ENCODE data around the gene C9orf153.
A peak's percentile ranks its signal among the peaks of the same experiment; 100 is the strongest.
"Not testable (repeated sequence)": the region's sequence is repeated elsewhere in the genome, so short reads cannot be mapped to it uniquely, and the experiment has no call there.

Gene C9orf153

GRCh38 chr9:86207193-86207592, 52.3 kb downstream of the C9orf153 start:
- Histone ChIP-seq H3K4me3 (replicated peaks; ENCODE audit: low read depth, low read length) (no peak overlapping the region), H3K36me3 (ENCODE audit: control insufficient read depth, insufficient read depth, low read length) (no peaks in the 10 kb centered on the region), H3K27me3 (replicated peaks; ENCODE audit: control insufficient read depth, insufficient read depth, low read length) (no peaks in the 10 kb centered on the region)
- no peak for DNase-seq (ENCODE audit: extremely low read depth, insufficient read length)
- TF ChIP-seq CTCF (IDR thresholded peaks at IDR 0.05; ENCODE audit: insufficient read depth, low read length, poor library complexity, severe bottlenecking) = no peak

DNA sequence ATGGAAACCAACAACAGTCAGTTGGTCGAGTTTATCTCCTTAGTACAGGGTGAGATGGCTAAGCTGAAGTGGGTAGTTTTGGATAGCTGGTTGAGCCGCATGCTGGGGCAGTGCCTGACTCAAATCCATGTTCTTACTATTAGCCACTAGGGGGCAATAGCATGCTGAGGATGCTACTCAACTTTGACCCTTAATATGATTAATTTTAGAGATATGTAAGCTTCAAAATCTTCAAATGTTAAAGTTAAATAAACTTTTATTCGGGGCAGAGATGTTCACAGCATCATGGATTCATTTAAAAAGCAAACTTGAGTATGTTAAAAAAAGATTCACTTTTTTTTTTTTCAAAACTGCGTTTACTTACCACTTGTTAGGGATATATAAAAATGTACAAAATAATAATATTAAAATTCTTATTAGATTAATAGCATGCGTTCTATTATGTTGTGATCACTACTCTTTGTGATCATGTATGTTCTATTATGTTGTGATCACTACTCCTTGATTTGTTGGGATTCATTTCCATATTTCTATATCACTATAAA, 57.0 kb downstream of the C9orf153 start:
- Histone ChIP-seq H3K27me3 (replicated peaks; ENCODE audit: control insufficient read depth, insufficient read depth, low read length) (no peaks in the 10 kb centered on the region), H3K4me3 (replicated peaks; ENCODE audit: low read depth, low read length) (no peak overlapping the region), H3K36me3 (ENCODE audit: control insufficient read depth, insufficient read depth, low read length) (no peaks in the 10 kb centered on the region)
- TF ChIP-seq CTCF (IDR thresholded peaks at IDR 0.05; ENCODE audit: insufficient read depth, low read length, poor library complexity, severe bottlenecking) = peak; percentile 73
- DNase-seq (ENCODE audit: extremely low read depth, insufficient read length) = no peak

DNA sequence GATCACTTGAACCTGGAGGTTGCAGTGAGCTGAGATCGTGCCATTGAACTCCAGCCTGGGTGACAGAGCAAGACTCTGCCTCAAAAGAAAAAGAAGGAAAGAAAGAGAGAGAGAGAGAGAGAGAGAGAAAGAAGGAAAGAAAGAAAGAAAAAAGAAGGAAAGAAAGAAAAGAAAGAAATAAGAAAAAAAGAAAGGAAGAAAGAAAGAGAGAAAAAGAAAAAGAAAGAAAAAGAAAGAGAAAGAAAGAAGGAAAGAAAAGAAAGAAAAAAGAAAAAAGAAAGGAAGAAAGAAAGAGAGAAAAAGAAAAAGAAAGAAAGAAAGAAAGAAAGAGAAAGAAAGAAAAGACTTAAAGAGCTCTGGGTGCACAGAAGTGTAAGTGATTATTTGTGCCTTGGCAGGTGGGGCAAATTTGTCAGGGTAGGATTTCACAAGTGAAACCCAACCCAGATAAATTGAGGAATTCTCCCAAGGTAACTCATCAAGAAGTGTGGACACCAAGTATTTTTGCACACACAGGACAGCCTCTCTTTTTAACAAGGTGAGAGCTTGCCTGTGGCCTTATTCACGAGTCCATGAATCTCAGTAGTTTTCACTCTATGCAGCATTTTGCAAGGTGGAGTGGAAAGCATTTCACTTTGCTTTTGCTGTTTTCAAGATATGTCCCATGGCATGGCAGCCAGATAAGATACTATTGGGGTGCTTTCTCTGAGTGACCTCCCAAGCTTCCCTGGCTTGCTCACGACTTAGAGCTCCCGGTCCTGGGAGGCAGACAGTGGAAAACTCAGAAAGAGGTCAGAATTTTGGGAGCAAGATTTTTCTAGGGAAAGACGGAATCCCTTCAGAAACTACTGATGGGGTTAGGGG, 57.8 kb downstream of the C9orf153 start:
- no peaks in the 10 kb centered on the region for H3K27me3 ChIP-seq (replicated peaks; ENCODE audit: control insufficient read depth, insufficient read depth, low read length)
- DNase-seq (ENCODE audit: extremely low read depth, insufficient read length) = no peak
- no peak overlapping the region for H3K4me3 ChIP-seq (replicated peaks; ENCODE audit: low read depth, low read length)
- no peaks in the 10 kb centered on the region for H3K36me3 ChIP-seq (ENCODE audit: control insufficient read depth, insufficient read depth, low read length)
- no peak for TF ChIP-seq CTCF (IDR thresholded peaks at IDR 0.05; ENCODE audit: insufficient read depth, low read length, poor library complexity, severe bottlenecking)

DNA sequence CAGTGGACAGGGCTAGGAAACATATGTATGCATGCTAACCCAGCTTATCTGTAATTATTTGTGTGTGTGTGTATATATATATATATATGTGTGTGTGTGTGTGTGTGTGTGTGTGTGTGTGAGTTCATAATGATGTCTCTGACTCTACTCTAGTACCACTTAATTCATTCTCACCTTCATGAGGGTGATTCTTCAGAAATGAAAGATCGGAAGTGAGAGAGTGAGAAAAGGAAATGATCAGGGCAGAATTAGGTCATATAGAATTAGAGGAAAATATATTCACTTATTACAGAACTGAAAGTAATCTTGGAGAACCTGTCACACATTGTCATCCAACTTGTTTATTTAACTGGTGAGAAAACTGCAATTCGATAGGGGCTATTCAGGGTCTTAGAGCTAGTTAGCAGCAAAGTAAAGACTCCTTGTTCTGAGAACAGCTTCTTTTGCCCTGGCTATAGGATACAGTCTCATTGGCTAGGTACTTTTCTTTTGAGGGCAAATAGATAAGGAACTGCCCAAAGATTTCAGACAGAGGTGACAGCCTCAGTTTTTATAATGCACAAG, 58.8 kb downstream of the C9orf153 start:
- no peak overlapping the region for H3K4me3 ChIP-seq (replicated peaks; ENCODE audit: low read depth, low read length)
- TF ChIP-seq CTCF (IDR thresholded peaks at IDR 0.05; ENCODE audit: insufficient read depth, low read length, poor library complexity, severe bottlenecking) = no peak
- H3K36me3 ChIP-seq (ENCODE audit: control insufficient read depth, insufficient read depth, low read length) = no peaks in the 10 kb centered on the region
- H3K27me3 ChIP-seq (replicated peaks; ENCODE audit: control insufficient read depth, insufficient read depth, low read length) = no peaks in the 10 kb centered on the region
- DNase-seq (ENCODE audit: extremely low read depth, insufficient read length) = no peak

DNA sequence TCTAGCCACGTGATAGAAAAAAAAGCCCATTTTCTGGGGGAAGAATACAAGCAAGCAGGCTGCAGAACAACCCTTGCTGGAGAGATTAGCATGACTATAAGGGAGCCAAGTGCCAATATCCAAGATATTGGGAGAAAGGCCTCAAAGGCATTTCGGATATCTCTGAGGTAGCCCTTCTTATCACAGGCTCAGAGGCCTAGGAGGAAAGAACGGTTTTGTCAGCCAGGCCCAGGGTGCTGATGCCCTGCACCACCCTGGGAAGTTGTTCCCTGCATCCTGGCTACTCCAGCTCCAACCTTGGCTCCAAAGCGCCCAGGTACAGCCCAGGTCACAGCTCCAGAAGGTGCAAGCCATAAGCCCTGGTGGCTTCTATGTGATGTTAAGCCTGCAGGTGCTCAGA, 66.4 kb downstream of the C9orf153 start:
- H3K27me3 ChIP-seq (replicated peaks; ENCODE audit: control insufficient read depth, insufficient read depth, low read length) = no peaks in the 10 kb centered on the region
- no peak for TF ChIP-seq CTCF (IDR thresholded peaks at IDR 0.05; ENCODE audit: insufficient read depth, low read length, poor library complexity, severe bottlenecking)

GRCh38 chr9:86190700-86191099, 68.8 kb downstream of the C9orf153 start:
- DNase-seq (ENCODE audit: extremely low read depth, insufficient read length); H3K27me3 ChIP-seq (replicated peaks; ENCODE audit: control insufficient read depth, insufficient read depth, low read length); H3K4me3 ChIP-seq (replicated peaks; ENCODE audit: low read depth, low read length); H3K36me3 ChIP-seq (ENCODE audit: control insufficient read depth, insufficient read depth, low read length): not testable (repeated sequence)

More for the DNA sequence above, 66.4 kb downstream of the C9orf153 start:
- H3K36me3 ChIP-seq (ENCODE audit: control insufficient read depth, insufficient read depth, low read length) = no peaks in the 10 kb centered on the region
- no peak for DNase-seq (ENCODE audit: extremely low read depth, insufficient read length)
- H3K4me3 ChIP-seq (replicated peaks; ENCODE audit: low read depth, low read length) = no peak overlapping the region
